ENCODE measurements around the gene ABLIM1.
A peak's percentile ranks its signal among the peaks of the same experiment; 100 is the strongest.

The ABLIM1 gene

GRCh38 chr10:114682121-114682520, 24.0 kb upstream of the ABLIM1 start:
- no peak for TF ChIP-seq CTCF (IDR thresholded peaks at IDR 0.05; ENCODE audit: poor library complexity, severe bottlenecking)
- DNase-seq (ENCODE audit: low spot score): no peak
- H3K36me3 ChIP-seq (ENCODE audit: low read depth): no peaks in the 10 kb centered on the region
- peaks cover 45% of the 10 kb centered on the region for H3K4me1 ChIP-seq (ENCODE audit: insufficient read depth, poor library complexity, severe bottlenecking)
- no peak overlapping the region for H3K27ac ChIP-seq (ENCODE audit: poor library complexity, severe bottlenecking)
- no peak for ATAC-seq (ENCODE audit: low read depth)
- H3K4me3 ChIP-seq (ENCODE audit: severe bottlenecking): no peak overlapping the region
- no peaks in the 10 kb centered on the region for H3K9me3 ChIP-seq (ENCODE audit: severe bottlenecking)
- H3K27me3 ChIP-seq (ENCODE audit: insufficient read depth, poor library complexity, severe bottlenecking): no peaks in the 10 kb centered on the region

- DNase-seq (ENCODE audit: low spot score) (no peak), ATAC-seq (ENCODE audit: low read depth) (peak; percentile 49; the same call in 2 of the 3 replicates)
- TF ChIP-seq CTCF (IDR thresholded peaks at IDR 0.05; ENCODE audit: poor library complexity, severe bottlenecking): no peak
- Histone ChIP-seq H3K9me3 (ENCODE audit: severe bottlenecking) (no peaks in the 10 kb centered on the region), H3K27me3 (ENCODE audit: insufficient read depth, poor library complexity, severe bottlenecking) (no peaks in the 10 kb centered on the region), H3K27ac (ENCODE audit: poor library complexity, severe bottlenecking) (no peak overlapping the region), H3K36me3 (ENCODE audit: low read depth) (no peaks in the 10 kb centered on the region), H3K4me3 (ENCODE audit: severe bottlenecking) (no peak overlapping the region), H3K4me1 (ENCODE audit: insufficient read depth, poor library complexity, severe bottlenecking) (peaks cover 45% of the 10 kb centered on the region)
Observed at GRCh38 chr10:114681542-114681941, 23.5 kb upstream of the ABLIM1 start.

GRCh38 chr10:114680543-114681117, 22.6 kb upstream of the ABLIM1 start:
- no peak overlapping the region for H3K4me3 ChIP-seq (ENCODE audit: severe bottlenecking)
- H3K9me3 ChIP-seq (ENCODE audit: severe bottlenecking): no peaks in the 10 kb centered on the region
- H3K4me1 ChIP-seq (ENCODE audit: insufficient read depth, poor library complexity, severe bottlenecking): peaks cover 43% of the 10 kb centered on the region
- no peak for DNase-seq (ENCODE audit: low spot score)
- H3K27ac ChIP-seq (ENCODE audit: poor library complexity, severe bottlenecking): no peak overlapping the region
- ATAC-seq (ENCODE audit: low read depth): no peak
- no peaks in the 10 kb centered on the region for H3K36me3 ChIP-seq (ENCODE audit: low read depth)
- TF ChIP-seq CTCF (IDR thresholded peaks at IDR 0.05; ENCODE audit: poor library complexity, severe bottlenecking): no peak
- no peaks in the 10 kb centered on the region for H3K27me3 ChIP-seq (ENCODE audit: insufficient read depth, poor library complexity, severe bottlenecking)

- H3K4me1 ChIP-seq (ENCODE audit: insufficient read depth, poor library complexity, severe bottlenecking): peaks cover 32% of the 10 kb centered on the region
- no peak overlapping the region for H3K4me3 ChIP-seq (ENCODE audit: severe bottlenecking)
- no peaks in the 10 kb centered on the region for H3K27me3 ChIP-seq (ENCODE audit: insufficient read depth, poor library complexity, severe bottlenecking)
- H3K36me3 ChIP-seq (ENCODE audit: low read depth): no peaks in the 10 kb centered on the region
- no peak for ATAC-seq (ENCODE audit: low read depth)
- no peak overlapping the region for H3K27ac ChIP-seq (ENCODE audit: poor library complexity, severe bottlenecking)
- no peak for DNase-seq (ENCODE audit: low spot score)
- H3K9me3 ChIP-seq (ENCODE audit: severe bottlenecking): no peaks in the 10 kb centered on the region
- no peak for TF ChIP-seq CTCF (IDR thresholded peaks at IDR 0.05; ENCODE audit: poor library complexity, severe bottlenecking)
Observed at GRCh38 chr10:114679552-114679951, 21.5 kb upstream of the ABLIM1 start.

GRCh38 chr10:114678820-114679219, 20.7 kb upstream of the ABLIM1 start:
- Histone ChIP-seq H3K4me3 (ENCODE audit: severe bottlenecking) (no peak overlapping the region), H3K4me1 (ENCODE audit: insufficient read depth, poor library complexity, severe bottlenecking) (peaks cover 24% of the 10 kb centered on the region), H3K27me3 (ENCODE audit: insufficient read depth, poor library complexity, severe bottlenecking) (no peaks in the 10 kb centered on the region), H3K9me3 (ENCODE audit: severe bottlenecking) (no peaks in the 10 kb centered on the region), H3K27ac (ENCODE audit: poor library complexity, severe bottlenecking) (no peak overlapping the region), H3K36me3 (ENCODE audit: low read depth) (no peaks in the 10 kb centered on the region)
- ATAC-seq (ENCODE audit: low read depth) (no peak), DNase-seq (ENCODE audit: low spot score) (no peak)
- TF ChIP-seq CTCF (IDR thresholded peaks at IDR 0.05; ENCODE audit: poor library complexity, severe bottlenecking): no peak

Measured in RWPE2 (cell line).